Astrocyte (in vitro differentiated cells and primary cell): ENCODE results near the gene MTA3.

ENCODE experiments used
- EZH2 ChIP-seq: IDR thresholded peaks from 2 replicates; pipeline ENCODE4 v1.6.1; 2012; ENCODE audit warnings: mild to moderate bottlenecking, low read length, inconsistent platforms; ENCODE audit not compliant: insufficient read depth
- TF ChIP-seq, protein P1 (sequence below): IDR thresholded peaks from 2 replicates; pipeline ENCODE4 v1.5.1; 2011; ENCODE audit warnings: low read depth, mild to moderate bottlenecking, inconsistent platforms, low read length, moderate library complexity; ENCODE audit not compliant: insufficient read depth

DNA sequence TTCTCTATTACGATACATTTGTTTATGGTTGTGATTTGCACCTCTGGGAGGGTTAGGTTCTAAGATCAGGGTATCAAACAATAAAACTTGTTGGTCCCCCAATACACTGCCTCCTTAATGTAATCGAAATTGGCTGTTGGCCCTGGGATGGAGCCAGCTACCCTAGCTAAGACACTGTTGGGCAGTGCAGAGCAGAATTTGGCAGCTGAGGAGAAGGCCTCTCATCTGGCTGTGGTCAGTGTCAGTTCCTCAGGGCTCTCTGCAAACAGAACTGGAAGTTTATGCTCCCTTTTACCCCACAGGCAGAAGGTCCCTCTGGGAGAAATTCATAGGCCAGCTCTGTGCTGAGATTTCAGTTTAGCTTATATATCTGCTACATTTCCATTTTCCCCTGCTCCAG is 232.5 kb downstream of the MTA3 start:
- TF ChIP-seq, protein P1, sequence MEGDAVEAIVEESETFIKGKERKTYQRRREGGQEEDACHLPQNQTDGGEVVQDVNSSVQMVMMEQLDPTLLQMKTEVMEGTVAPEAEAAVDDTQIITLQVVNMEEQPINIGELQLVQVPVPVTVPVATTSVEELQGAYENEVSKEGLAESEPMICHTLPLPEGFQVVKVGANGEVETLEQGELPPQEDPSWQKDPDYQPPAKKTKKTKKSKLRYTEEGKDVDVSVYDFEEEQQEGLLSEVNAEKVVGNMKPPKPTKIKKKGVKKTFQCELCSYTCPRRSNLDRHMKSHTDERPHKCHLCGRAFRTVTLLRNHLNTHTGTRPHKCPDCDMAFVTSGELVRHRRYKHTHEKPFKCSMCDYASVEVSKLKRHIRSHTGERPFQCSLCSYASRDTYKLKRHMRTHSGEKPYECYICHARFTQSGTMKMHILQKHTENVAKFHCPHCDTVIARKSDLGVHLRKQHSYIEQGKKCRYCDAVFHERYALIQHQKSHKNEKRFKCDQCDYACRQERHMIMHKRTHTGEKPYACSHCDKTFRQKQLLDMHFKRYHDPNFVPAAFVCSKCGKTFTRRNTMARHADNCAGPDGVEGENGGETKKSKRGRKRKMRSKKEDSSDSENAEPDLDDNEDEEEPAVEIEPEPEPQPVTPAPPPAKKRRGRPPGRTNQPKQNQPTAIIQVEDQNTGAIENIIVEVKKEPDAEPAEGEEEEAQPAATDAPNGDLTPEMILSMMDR: no peak
- no peak for TF ChIP-seq EZH2
